GM19438 (cell line): ENCODE data around the gene TREX2.

Source experiments
- ATAC-seq: cut with Tn5 transposase; IDR thresholded peaks from one replicate; pipeline ENCODE4 v1.9.1; 2021; ENCODE audit warnings: low read depth; ENCODE audit not compliant: unreplicated experiment

TREX2 gene

GRCh38 chrX:153457136-153457825 is 11.4 kb upstream of the TREX2 start:
- ATAC-seq, result no peak

GRCh38 chrX:153456704-153457103 is 10.8 kb upstream of the TREX2 start:
- no peak for ATAC-seq

GRCh38 chrX:153456161-153456560 is 10.3 kb upstream of the TREX2 start:
- no peak for ATAC-seq

- no peak for ATAC-seq
These were observed 9.7 kb upstream of the TREX2 start for GRCh38 chrX:153455571-153455970.

GRCh38 chrX:153454901-153455550 is 9.2 kb upstream of the TREX2 start:
- no peak for ATAC-seq

GRCh38 chrX:153450949-153451277 is 5.1 kb upstream of the TREX2 start:
- ATAC-seq, result no peak

- no peak for ATAC-seq
These were observed 4.5 kb upstream of the TREX2 start for GRCh38 chrX:153450114-153450948.

- ATAC-seq, result no peak
These were observed 3.7 kb upstream of the TREX2 start for GRCh38 chrX:153449368-153450113.

- no peak for ATAC-seq
These were observed 2.9 kb upstream of the TREX2 start for GRCh38 chrX:153448556-153449367.

GRCh38 chrX:153447581-153447960 is 1.7 kb upstream of the TREX2 start:
- no peak for ATAC-seq

- ATAC-seq, result no peak
These were observed 1.2 kb upstream of the TREX2 start for GRCh38 chrX:153446950-153447580.

GRCh38 chrX:153446636-153446936 is 730 bp upstream of the TREX2 start:
- ATAC-seq, result no peak

- no peak for ATAC-seq
These were observed 575 bp downstream of the TREX2 start for GRCh38 chrX:153445106-153445855.

- ATAC-seq, result no peak
These were observed 1.4 kb downstream of the TREX2 start for GRCh38 chrX:153444333-153445011.

- ATAC-seq, result no peak
These were observed 2.2 kb downstream of the TREX2 start for GRCh38 chrX:153443476-153444332.

GRCh38 chrX:153442463-153442862 is 3.4 kb downstream of the TREX2 start:
- ATAC-seq, result no peak

GRCh38 chrX:153441981-153442380 is 3.9 kb downstream of the TREX2 start:
- no peak for ATAC-seq

- ATAC-seq, result no peak
These were observed 4.6 kb downstream of the TREX2 start for GRCh38 chrX:153441296-153441695.
